Measurements from ENCODE around the gene MRPS7. TPM values are rescaled to one million over a fixed set of nuclear protein-coding genes. Genes with fewer than 3 reads are reported as not detected.

Gene MRPS7
- total RNA-seq, 1 donor from 2014 or later, result 83.5 TPM

DNA sequence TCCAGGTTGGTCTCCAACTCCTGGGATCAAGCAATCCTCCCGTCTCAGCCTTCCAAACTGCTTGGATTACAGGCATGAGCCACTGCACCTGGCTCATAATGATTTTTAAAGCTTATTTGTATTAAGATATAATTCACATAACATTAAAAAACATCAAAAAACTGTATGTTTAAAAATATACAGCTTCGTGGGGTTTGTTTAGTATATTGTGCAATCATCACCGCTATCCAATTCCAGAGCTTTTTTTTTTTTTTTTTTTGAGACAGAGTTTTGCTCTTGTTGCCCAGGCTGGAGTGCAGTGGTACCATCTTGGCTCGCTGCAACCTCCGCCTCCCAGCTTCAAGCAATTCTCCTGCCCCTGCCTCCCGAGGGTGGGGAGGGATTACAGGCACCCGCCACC is 38.6 kb downstream of the MRPS7 start:
- H3K4me3 ChIP-seq (ENCODE audit: low read depth, low read length), result no peak overlapping the region
- H3K36me3 ChIP-seq (ENCODE audit: control insufficient read depth, insufficient read depth, low read length), result no peaks in the 10 kb centered on the region
- FAIRE-seq (no peak), DNase-seq (ENCODE audit: low read depth) (no peak)
- TF ChIP-seq, protein P1, sequence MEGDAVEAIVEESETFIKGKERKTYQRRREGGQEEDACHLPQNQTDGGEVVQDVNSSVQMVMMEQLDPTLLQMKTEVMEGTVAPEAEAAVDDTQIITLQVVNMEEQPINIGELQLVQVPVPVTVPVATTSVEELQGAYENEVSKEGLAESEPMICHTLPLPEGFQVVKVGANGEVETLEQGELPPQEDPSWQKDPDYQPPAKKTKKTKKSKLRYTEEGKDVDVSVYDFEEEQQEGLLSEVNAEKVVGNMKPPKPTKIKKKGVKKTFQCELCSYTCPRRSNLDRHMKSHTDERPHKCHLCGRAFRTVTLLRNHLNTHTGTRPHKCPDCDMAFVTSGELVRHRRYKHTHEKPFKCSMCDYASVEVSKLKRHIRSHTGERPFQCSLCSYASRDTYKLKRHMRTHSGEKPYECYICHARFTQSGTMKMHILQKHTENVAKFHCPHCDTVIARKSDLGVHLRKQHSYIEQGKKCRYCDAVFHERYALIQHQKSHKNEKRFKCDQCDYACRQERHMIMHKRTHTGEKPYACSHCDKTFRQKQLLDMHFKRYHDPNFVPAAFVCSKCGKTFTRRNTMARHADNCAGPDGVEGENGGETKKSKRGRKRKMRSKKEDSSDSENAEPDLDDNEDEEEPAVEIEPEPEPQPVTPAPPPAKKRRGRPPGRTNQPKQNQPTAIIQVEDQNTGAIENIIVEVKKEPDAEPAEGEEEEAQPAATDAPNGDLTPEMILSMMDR (IDR thresholded peaks at IDR 0.05; ENCODE audit: insufficient read depth, low read length, severe bottlenecking), result no peak
- H3K27me3 ChIP-seq (ENCODE audit: control insufficient read depth, insufficient read depth, low read length), result no peaks in the 10 kb centered on the region

DNA sequence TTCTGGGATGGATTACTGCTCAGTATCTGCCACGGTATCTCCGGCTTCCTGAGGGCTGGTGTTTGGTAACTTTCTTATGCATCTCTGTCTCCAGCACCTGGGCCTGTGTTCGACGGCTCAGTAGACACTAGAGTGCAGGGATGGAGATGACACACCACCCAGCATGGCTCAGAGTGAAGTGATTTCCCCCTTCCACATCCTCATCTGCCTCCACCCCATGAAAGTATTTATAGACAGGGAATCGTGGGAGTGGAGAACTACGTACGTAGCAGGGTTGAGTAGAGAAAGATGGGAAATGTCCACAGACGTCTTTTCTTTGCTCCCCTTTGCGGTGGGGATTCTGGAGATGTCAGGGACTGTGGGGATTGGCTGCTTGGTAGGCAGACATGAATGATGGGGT is 39.4 kb downstream of the MRPS7 start:
- H3K4me3 ChIP-seq (ENCODE audit: low read depth, low read length), result no peak overlapping the region
- TF ChIP-seq, protein P1 (IDR thresholded peaks at IDR 0.05; ENCODE audit: insufficient read depth, low read length, severe bottlenecking), result no peak
- no peaks in the 10 kb centered on the region for H3K36me3 ChIP-seq (ENCODE audit: control insufficient read depth, insufficient read depth, low read length)
- DNase-seq (ENCODE audit: low read depth) (no peak), FAIRE-seq (no peak)
- no peaks in the 10 kb centered on the region for H3K27me3 ChIP-seq (ENCODE audit: control insufficient read depth, insufficient read depth, low read length)

DNA sequence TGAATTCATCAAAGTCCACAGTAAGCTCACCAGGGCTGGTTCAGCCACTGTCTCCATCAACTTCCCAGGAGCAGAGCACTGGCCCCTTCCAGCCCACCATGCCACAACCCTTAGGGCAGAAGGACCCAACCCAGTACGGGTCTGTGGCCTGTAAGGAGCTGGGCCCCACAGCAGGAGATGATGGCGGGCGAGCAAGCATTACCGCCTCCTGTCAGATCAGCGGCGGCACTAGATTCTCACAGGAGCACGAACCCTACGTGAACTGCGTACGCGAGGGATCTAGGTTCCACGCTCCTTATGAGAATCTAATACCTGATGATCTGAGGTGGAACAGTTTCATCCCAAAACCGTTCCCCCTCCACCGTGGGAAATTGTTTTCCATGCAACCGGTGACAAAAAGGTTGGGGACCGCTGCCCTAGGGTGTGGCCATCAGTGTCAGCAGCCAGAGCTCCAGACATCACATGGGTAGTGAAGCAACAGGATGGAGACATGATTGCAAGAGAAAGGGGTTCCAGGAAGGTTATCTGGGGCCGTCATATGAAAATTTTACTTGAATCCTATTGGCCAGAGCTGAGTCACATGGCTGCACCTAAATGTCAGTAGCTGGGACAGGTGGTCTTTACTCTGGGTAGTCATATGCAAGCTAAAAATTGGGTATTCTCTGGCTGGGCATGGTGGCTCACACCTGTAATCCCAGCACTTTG is 40.0 kb downstream of the MRPS7 start:
- Histone ChIP-seq H3K4me3 (ENCODE audit: low read depth, low read length) (no peak overlapping the region), H3K36me3 (ENCODE audit: control insufficient read depth, insufficient read depth, low read length) (no peaks in the 10 kb centered on the region), H3K27me3 (ENCODE audit: control insufficient read depth, insufficient read depth, low read length) (no peaks in the 10 kb centered on the region)
- DNase-seq (ENCODE audit: low read depth), result no peak
- TF ChIP-seq, protein P1 (IDR thresholded peaks at IDR 0.05; ENCODE audit: insufficient read depth, low read length, severe bottlenecking), result no peak
- FAIRE-seq, result no peak

DNA sequence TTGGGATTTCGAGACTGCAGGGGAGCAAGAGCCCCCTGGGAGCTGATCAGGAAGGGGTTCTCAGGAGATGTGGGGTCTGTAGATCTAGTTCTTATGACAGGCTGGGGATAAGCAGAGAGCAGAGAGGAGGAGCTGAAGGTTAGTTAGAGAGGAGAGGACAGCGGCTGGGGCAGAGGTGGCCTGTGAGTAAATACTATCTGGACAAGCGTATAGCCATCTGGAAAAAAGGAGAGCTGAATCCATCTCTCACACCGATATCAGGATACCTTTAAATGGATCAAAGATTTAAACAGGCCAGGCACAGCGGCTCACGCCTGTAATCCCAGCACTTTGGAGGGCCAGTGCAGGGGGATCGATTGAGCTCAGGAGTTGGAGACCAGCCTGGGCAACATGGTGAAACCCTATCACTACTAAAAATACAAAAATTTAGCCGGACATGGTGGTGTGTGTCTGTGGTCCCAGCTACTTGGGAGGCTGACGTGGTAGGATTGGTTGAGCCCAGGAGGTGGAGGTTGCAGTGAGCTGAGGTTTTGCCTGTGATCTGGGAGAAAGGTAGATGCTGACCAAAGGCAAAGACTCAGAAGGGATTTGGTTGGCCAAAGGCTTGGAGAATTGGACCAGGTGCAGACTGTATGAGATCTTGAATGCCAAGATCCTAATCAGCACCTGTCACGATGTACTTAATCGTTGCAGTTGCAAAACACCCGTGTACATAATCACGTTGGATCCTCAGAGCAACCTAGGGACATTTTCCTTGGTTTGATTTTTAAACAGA is 46.5 kb downstream of the MRPS7 start:
- no peaks in the 10 kb centered on the region for H3K36me3 ChIP-seq (ENCODE audit: control insufficient read depth, insufficient read depth, low read length)
- no peaks in the 10 kb centered on the region for H3K27me3 ChIP-seq (ENCODE audit: control insufficient read depth, insufficient read depth, low read length)
- TF ChIP-seq, protein P1 (IDR thresholded peaks at IDR 0.05; ENCODE audit: insufficient read depth, low read length, severe bottlenecking), result no peak
- FAIRE-seq (no peak), DNase-seq (ENCODE audit: low read depth) (no peak)
- H3K4me3 ChIP-seq (ENCODE audit: low read depth, low read length), result no peak overlapping the region

DNA sequence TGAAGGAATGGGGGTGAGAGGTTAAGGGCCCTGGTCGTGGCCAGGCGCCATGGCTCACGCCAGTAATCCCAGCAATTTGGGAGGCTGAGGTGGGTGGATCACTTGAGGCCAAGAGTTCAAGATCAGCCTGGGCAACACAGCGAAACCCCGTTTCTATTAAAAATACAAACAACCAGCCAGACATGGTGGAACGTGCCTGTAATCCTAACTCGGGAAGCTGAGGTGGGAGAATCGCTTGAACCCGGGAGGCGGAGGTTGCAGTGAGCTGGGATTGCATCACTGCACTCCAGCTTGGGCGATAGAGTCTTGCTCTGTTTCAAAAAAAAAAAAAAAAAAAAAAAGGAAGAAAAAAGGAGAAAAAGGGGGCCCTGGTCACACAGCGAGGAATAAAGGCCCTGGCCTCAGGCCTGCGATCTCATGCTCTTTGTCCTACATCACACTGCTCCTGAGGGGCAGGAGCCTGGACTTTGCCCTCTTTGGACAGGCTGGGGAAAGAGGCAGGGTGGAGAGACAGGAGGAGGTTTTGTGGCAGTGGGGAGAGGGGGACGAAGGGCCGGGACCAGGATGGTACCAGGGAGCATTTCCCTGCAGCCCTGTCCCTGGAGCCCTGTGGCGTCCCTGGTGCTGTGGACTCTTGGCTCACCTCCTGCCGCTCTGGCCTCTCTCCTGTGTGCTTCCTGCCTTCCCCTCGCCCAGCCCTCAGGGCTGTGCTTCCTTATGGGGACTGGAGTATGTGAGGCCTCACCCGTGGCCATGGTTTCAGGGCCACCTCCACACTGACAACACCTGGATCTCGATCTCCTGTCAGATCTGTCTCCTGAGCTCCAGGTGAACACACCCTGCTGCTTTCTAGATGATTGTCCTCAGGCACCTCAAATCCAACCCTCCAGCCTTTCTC is 47.3 kb downstream of the MRPS7 start:
- no peak overlapping the region for H3K4me3 ChIP-seq (ENCODE audit: low read depth, low read length)
- TF ChIP-seq, protein P1 (IDR thresholded peaks at IDR 0.05; ENCODE audit: insufficient read depth, low read length, severe bottlenecking), result no peak
- H3K27me3 ChIP-seq (ENCODE audit: control insufficient read depth, insufficient read depth, low read length), result no peaks in the 10 kb centered on the region
- DNase-seq (ENCODE audit: low read depth) (no peak), FAIRE-seq (no peak)
- no peaks in the 10 kb centered on the region for H3K36me3 ChIP-seq (ENCODE audit: control insufficient read depth, insufficient read depth, low read length)
